K562 (cell line): ENCODE measurements around the gene ZMPSTE24. TPM values are rescaled to one million over a fixed set of nuclear protein-coding genes. Genes with fewer than 3 reads are reported as not detected.

Experiments
- ARID1B ChIP-seq: fragments of 450-650 bp; IDR thresholded peaks from 2 replicates; pipeline ENCODE4 v1.6.1; 2016; ENCODE audit warnings: antibody characterized with exemption, mild to moderate bottlenecking, inconsistent platforms
- CC2D1A ChIP-seq: fragments of 450-650 bp; IDR thresholded peaks from 2 replicates; pipeline ENCODE4 v1.6.1; 2017; ENCODE audit warnings: mild to moderate bottlenecking
- CEBPG ChIP-seq, 3 experiments: fragments of 200-800 bp in 1 of 3; sonication (Bioruptor generic) in 1 of 3; sonication (generic) in 1 of 3; formaldehyde crosslinking in 1 of 3; IDR thresholded peaks in 2 of 3; conservative IDR thresholded peaks in 1 of 3; 2 replicates each; pipeline versions ENCODE4 v1.6.1 to v1.8.0; 2016 to 2022; ENCODE audit warnings: missing compliant biosample characterization in 2 of 3, missing genetic modification characterization in 2 of 3, mild to moderate bottlenecking in 1 of 3, missing genetic modification reagents in 1 of 3
- CSDE1 ChIP-seq, 2 experiments: fragments of 450-650 bp; IDR thresholded peaks; 2 replicates each; pipeline ENCODE4 v1.6.1; 2016; ENCODE audit warnings: mild to moderate bottlenecking in 1 of 2
- CXXC5 ChIP-seq: fragments of 250-450 bp; sonication (Bioruptor Pico); IDR thresholded peaks from 2 replicates; pipeline ENCODE4 v1.8.0; 2022; ENCODE audit warnings: inconsistent platforms, mild to moderate bottlenecking, moderate library complexity
- E2F8 ChIP-seq: fragments of 450-650 bp; IDR thresholded peaks from 2 replicates; pipeline ENCODE4 v1.7.1; 2018; ENCODE audit warnings: mild to moderate bottlenecking, low read depth; ENCODE audit not compliant: partially characterized antibody
- ERF ChIP-seq: fragments of 450-650 bp; formaldehyde crosslinking; IDR thresholded peaks from 2 replicates; pipeline ENCODE4 v1.4.0; 2020; ENCODE audit warnings: mild to moderate bottlenecking, mixed read lengths
- FOXP1 ChIP-seq: sonication (generic); formaldehyde crosslinking; IDR thresholded peaks from 2 replicates; pipeline ENCODE4 v1.8.0; 2022; ENCODE audit warnings: mild to moderate bottlenecking, missing genetic modification reagents
- HLTF ChIP-seq: fragments of 450-650 bp; IDR thresholded peaks from 2 replicates; pipeline ENCODE4 v1.6.1; 2016
- KLF13 ChIP-seq: fragments of 450-650 bp; IDR thresholded peaks from 2 replicates; pipeline ENCODE4 v1.6.1; 2016; ENCODE audit warnings: missing genetic modification characterization, low read depth, mild to moderate bottlenecking, missing compliant biosample characterization, moderate library complexity, borderline replicate concordance
- L3MBTL2 ChIP-seq: fragments of 450-650 bp; IDR thresholded peaks from 2 replicates; pipeline ENCODE4 v1.6.1; 2016; ENCODE audit warnings: mild to moderate bottlenecking, moderate library complexity
- LEF1 ChIP-seq: fragments of 450-650 bp; IDR thresholded peaks from 2 replicates; pipeline ENCODE4 v1.6.1; 2016; ENCODE audit warnings: mild to moderate bottlenecking
- NR4A1 ChIP-seq, 2 experiments: fragments of 250-450 bp in 1 of 2; fragments of 450-650 bp in 1 of 2; sonication (Bioruptor Pico) in 1 of 2; IDR thresholded peaks; 2 replicates each; pipeline versions ENCODE4 v1.4.0 to v1.6.1; 2016 to 2020; ENCODE audit warnings: mild to moderate bottlenecking in 2 of 2, missing compliant biosample characterization in 1 of 2, missing genetic modification characterization in 1 of 2, moderate library complexity in 1 of 2
- PML ChIP-seq: IDR thresholded peaks from 2 replicates; pipeline ENCODE4 v1.6.1; 2012; ENCODE audit warnings: low read length, inconsistent platforms
- POLR2AphosphoS2 ChIP-seq: IDR thresholded peaks from 2 replicates; pipeline ENCODE4 v1.6.1; 2012; ENCODE audit warnings: low read length, improper control_type of control experiment
- POLR2AphosphoS5 ChIP-seq: IDR thresholded peaks from 2 replicates; pipeline ENCODE4 v1.6.1; 2011; ENCODE audit warnings: mild to moderate bottlenecking, low read depth, low read length, moderate library complexity; ENCODE audit not compliant: control insufficient read depth, insufficient read depth
- TAL1 ChIP-seq: fragments of 450-650 bp; IDR thresholded peaks from 2 replicates; pipeline ENCODE4 v1.6.1; 2016; ENCODE audit warnings: mild to moderate bottlenecking
- TBL1XR1 ChIP-seq, 2 experiments: IDR thresholded peaks; 2 replicates each; pipeline ENCODE4 v1.6.1; 2012; ENCODE audit warnings: improper control_type of control experiment in 2 of 2, low read length in 2 of 2, mild to moderate bottlenecking in 1 of 2
- ZBTB12 ChIP-seq: fragments of 250-450 bp; sonication (Bioruptor Pico); IDR thresholded peaks from 2 replicates; pipeline ENCODE4 v1.4.0; 2020
- ZNF280A ChIP-seq: fragments of 450-650 bp; IDR thresholded peaks from 2 replicates; pipeline ENCODE4 v1.6.1; 2018; ENCODE audit warnings: mild to moderate bottlenecking, low read depth; ENCODE audit not compliant: partially characterized antibody
- ZNF639 ChIP-seq, 2 experiments: fragments of 200-800 bp in 1 of 2; sonication (Bioruptor generic) in 1 of 2; sonication (generic) in 1 of 2; formaldehyde crosslinking in 1 of 2; IDR thresholded peaks in 1 of 2; conservative IDR thresholded peaks in 1 of 2; 2 replicates each; pipeline versions ENCODE4 v1.5.0 to v1.6.1; 2016 to 2020; ENCODE audit warnings: missing compliant biosample characterization in 1 of 2, missing genetic modification characterization in 1 of 2, missing genetic modification reagents in 1 of 2
- polyA plus RNA-seq, 8 experiments: library from polyadenylated mRNA; depleted of rRNA in 4 of 8; stranded (reverse) in 5 of 8; unstranded in 3 of 8; fragments of >200 nt; fragmentation: Nextera tagmentation in 2 of 8; fragmentation: Illumina TruSeq in 1 of 8; extraction: Ambion mirVana in 2 of 8; extraction: Trizol in 1 of 8; gene quantifications; 2 replicates each; pipeline versions ENCODE4 v1.2.1 to v1.2.3, GENCODE V29; 2011 to 2014; ENCODE audit warnings: inconsistent platforms in 1 of 8, missing spikeins in 1 of 8
- total RNA-seq, 7 experiments: library from RNA; depleted of rRNA in 6 of 7; stranded (reverse); fragments of >200 nt in 6 of 7; fragmentation: Illumina TruSeq in 2 of 7; extraction: Trizol in 2 of 7; gene quantifications; 2 replicates each; pipeline versions ENCODE4 v1.2.1 to v1.2.3, GENCODE V29; 2011 to 2021; ENCODE audit warnings: low replicate concordance in 1 of 7

Gene ZMPSTE24
- total and polyA plus RNA-seq, 9 of the 15 experiments (the other 6 are each of a cell fraction or from before 2014, with no cell fraction given): 30.7 to 75.9 (median 64.3) TPM

GRCh38 chr1:40218333-40218732, 39.7 kb upstream of the ZMPSTE24 start (continued):
- no peak for TF ChIP-seq FOXP1
- TF ChIP-seq ERF: no peak
- no peak for TF ChIP-seq PML
- no peak for TF ChIP-seq CXXC5 (CRISPR knock-in tag)
- no peak for TF ChIP-seq ZNF280A
- no peak for TF ChIP-seq ZBTB12
- TF ChIP-seq TAL1: no peak
- no peak for TF ChIP-seq TBL1XR1 (IDR thresholded peaks at IDR 0.05; ENCODE audit: low read length in 2 of 2)
- no peak for TF ChIP-seq E2F8
- no peak for TF ChIP-seq NR4A1 (CRISPR knock-in tag; IDR thresholded peaks at IDR 0.05)
- TF ChIP-seq NR4A1 (tag; IDR thresholded peaks at IDR 0.05): no peak
- TF ChIP-seq CC2D1A: peak; percentile 34; the same call in 1 of the 2 replicates
- peak; percentile 41; the same call in 1 of the 2 replicates for TF ChIP-seq L3MBTL2
- TF ChIP-seq HLTF: no peak
- no peak for TF ChIP-seq LEF1
- TF ChIP-seq CSDE1 (IDR thresholded peaks at IDR 0.05): 0 out of 4 replicates have a peak, but pooled peaks of 1 of the 2 experiments have one; percentile 12
- TF ChIP-seq POLR2AphosphoS5: no peak
- peak; percentile 41; the same call in 1 of the 2 replicates for TF ChIP-seq CEBPG (CRISPR knock-in tag; IDR thresholded peaks at IDR 0.05)
- no peak for TF ChIP-seq CEBPG (tag; conservative IDR thresholded peaks at IDR 0.05 in 1 of 2, IDR thresholded peaks at IDR 0.05 in 1 of 2)
- TF ChIP-seq ZNF639 (CRISPR knock-in tag; conservative IDR thresholded peaks at IDR 0.05 in 1 of 2, IDR thresholded peaks at IDR 0.05 in 1 of 2): no peak
- no peak for TF ChIP-seq POLR2AphosphoS2
- TF ChIP-seq KLF13: no peak
- 0 out of 2 replicates have a peak, but pooled peaks have one; percentile 10 for TF ChIP-seq ARID1B
